HUES6 (cell line): ENCODE data around the gene GSKIP.
A peak's percentile ranks its signal among the peaks of the same experiment; 100 is the strongest.

Source experiments
- H3K27ac ChIP-seq: 2 replicates; pipeline ENCODE4 v1.7.0; 2013; ENCODE audit warnings: low read depth, mild to moderate bottlenecking, low read length, inconsistent platforms
- H3K27me3 ChIP-seq: 2 replicates; pipeline ENCODE4 v1.6.1; 2013; ENCODE audit warnings: low read length; ENCODE audit not compliant: control insufficient read depth, insufficient read depth
- H3K36me3 ChIP-seq: 2 replicates; pipeline ENCODE4 v1.6.1; 2013; ENCODE audit warnings: low read length; ENCODE audit not compliant: control insufficient read depth, insufficient read depth
- H3K4me1 ChIP-seq: 2 replicates; pipeline ENCODE4 v1.6.1; 2013; ENCODE audit warnings: low read length; ENCODE audit not compliant: control insufficient read depth, insufficient read depth
- H3K4me3 ChIP-seq: 2 replicates; pipeline ENCODE4 v1.5.1; 2013; ENCODE audit warnings: low read depth, low read length
- H3K9ac ChIP-seq: one replicate; pipeline ENCODE4 v1.6.1; 2013; ENCODE audit warnings: mild to moderate bottlenecking, low read length
- H3K9me3 ChIP-seq: 2 replicates; pipeline ENCODE4 v1.6.1; 2013; ENCODE audit warnings: low read depth, low read length; ENCODE audit not compliant: control insufficient read depth, insufficient read depth

The GSKIP gene

GRCh38 chr14:96352708-96353107 is 10.6 kb upstream of the GSKIP start:
- Histone ChIP-seq H3K4me3 (no peak overlapping the region), H3K9ac (no peak overlapping the region), H3K36me3 (no peaks in the 10 kb centered on the region), H3K27me3 (no peaks in the 10 kb centered on the region), H3K4me1 (peaks cover 24% of the 10 kb centered on the region), H3K27ac (no peak overlapping the region), H3K9me3 (no peaks in the 10 kb centered on the region)

GRCh38 chr14:96354246-96354645 is 9.1 kb upstream of the GSKIP start:
- Histone ChIP-seq H3K9ac (no peak overlapping the region), H3K27me3 (no peaks in the 10 kb centered on the region), H3K9me3 (no peaks in the 10 kb centered on the region), H3K27ac (no peak overlapping the region), H3K36me3 (no peaks in the 10 kb centered on the region), H3K4me3 (no peak overlapping the region), H3K4me1 (peaks cover 20% of the 10 kb centered on the region)

GRCh38 chr14:96357216-96357615 is 6.1 kb upstream of the GSKIP start:
- Histone ChIP-seq H3K27ac (no peak overlapping the region), H3K9ac (no peak overlapping the region), H3K36me3 (no peaks in the 10 kb centered on the region), H3K9me3 (no peaks in the 10 kb centered on the region), H3K4me1 (peaks cover 22% of the 10 kb centered on the region), H3K4me3 (no peak overlapping the region), H3K27me3 (no peaks in the 10 kb centered on the region)

GRCh38 chr14:96359959-96360358 is 3.4 kb upstream of the GSKIP start:
- peaks cover 30% of the 10 kb centered on the region for H3K4me1 ChIP-seq
- H3K36me3 ChIP-seq, result no peaks in the 10 kb centered on the region
- no peaks in the 10 kb centered on the region for H3K9me3 ChIP-seq
- no peak overlapping the region for H3K4me3 ChIP-seq
- H3K27ac ChIP-seq, result no peak overlapping the region
- no peak overlapping the region for H3K9ac ChIP-seq
- no peaks in the 10 kb centered on the region for H3K27me3 ChIP-seq

GRCh38 chr14:96362071-96362964 is 1.0 kb upstream of the GSKIP start:
- Histone ChIP-seq H3K9me3 (no peaks in the 10 kb centered on the region), H3K4me3 (peak overlapping the region; percentile 77), H3K27ac (peak overlapping the region; percentile 63; the same call in 1 of the 2 replicates), H3K27me3 (no peaks in the 10 kb centered on the region), H3K36me3 (no peaks in the 10 kb centered on the region), H3K9ac (peak overlapping the region; percentile 80), H3K4me1 (peaks cover 25% of the 10 kb centered on the region)

GRCh38 chr14:96363751-96364336 is 518 bp downstream of the GSKIP start:
- no peaks in the 10 kb centered on the region for H3K36me3 ChIP-seq
- no peaks in the 10 kb centered on the region for H3K27me3 ChIP-seq
- H3K9ac ChIP-seq, result peak overlapping the region; percentile 77
- H3K27ac ChIP-seq, result peak overlapping the region; percentile 40; the same call in 1 of the 2 replicates
- H3K4me1 ChIP-seq, result peaks cover 25% of the 10 kb centered on the region
- H3K9me3 ChIP-seq, result peaks cover 3% of the 10 kb centered on the region; the same call in 1 of the 2 replicates
- peak overlapping the region; percentile 77 for H3K4me3 ChIP-seq

GRCh38 chr14:96364962-96365361 is 1.6 kb downstream of the GSKIP start:
- Histone ChIP-seq H3K4me1 (peaks cover 25% of the 10 kb centered on the region), H3K36me3 (no peaks in the 10 kb centered on the region), H3K9me3 (peaks cover 6% of the 10 kb centered on the region; the same call in 1 of the 2 replicates), H3K4me3 (no peak overlapping the region), H3K27me3 (no peaks in the 10 kb centered on the region), H3K9ac (no peak overlapping the region), H3K27ac (no peak overlapping the region)

- H3K27ac ChIP-seq, result no peak overlapping the region
- H3K4me3 ChIP-seq, result no peak overlapping the region
- H3K4me1 ChIP-seq, result peaks cover 9% of the 10 kb centered on the region
- H3K9me3 ChIP-seq, result peaks cover 6% of the 10 kb centered on the region; the same call in 1 of the 2 replicates
- H3K9ac ChIP-seq, result no peak overlapping the region
- H3K27me3 ChIP-seq, result no peaks in the 10 kb centered on the region
- H3K36me3 ChIP-seq, result no peaks in the 10 kb centered on the region
Observed at GRCh38 chr14:96368534-96368933, 5.2 kb downstream of the GSKIP start.

- no peaks in the 10 kb centered on the region for H3K27me3 ChIP-seq
- H3K9me3 ChIP-seq, result peaks cover 6% of the 10 kb centered on the region; the same call in 1 of the 2 replicates
- no peaks in the 10 kb centered on the region for H3K4me1 ChIP-seq
- H3K9ac ChIP-seq, result no peak overlapping the region
- H3K4me3 ChIP-seq, result no peak overlapping the region
- H3K36me3 ChIP-seq, result no peaks in the 10 kb centered on the region
- no peak overlapping the region for H3K27ac ChIP-seq
Observed at GRCh38 chr14:96370528-96370927, 7.2 kb downstream of the GSKIP start.

GRCh38 chr14:96373538-96373937 is 10.2 kb downstream of the GSKIP start:
- no peak overlapping the region for H3K4me3 ChIP-seq
- no peaks in the 10 kb centered on the region; the same call in 1 of the 2 replicates for H3K36me3 ChIP-seq
- peaks cover 9% of the 10 kb centered on the region for H3K4me1 ChIP-seq
- no peak overlapping the region for H3K9ac ChIP-seq
- peaks cover 4% of the 10 kb centered on the region; the same call in 1 of the 2 replicates for H3K9me3 ChIP-seq
- no peaks in the 10 kb centered on the region for H3K27me3 ChIP-seq
- no peak overlapping the region for H3K27ac ChIP-seq

- no peak overlapping the region for H3K27ac ChIP-seq
- H3K4me3 ChIP-seq, result no peak overlapping the region
- H3K9ac ChIP-seq, result no peak overlapping the region
- H3K27me3 ChIP-seq, result no peaks in the 10 kb centered on the region
- no peaks in the 10 kb centered on the region; the same call in 1 of the 2 replicates for H3K36me3 ChIP-seq
- H3K9me3 ChIP-seq, result no peaks in the 10 kb centered on the region
- H3K4me1 ChIP-seq, result peaks cover 9% of the 10 kb centered on the region
Observed at GRCh38 chr14:96376093-96376492, 12.8 kb downstream of the GSKIP start.
